ENCODE measurements around the gene CRAT. TPM values are rescaled to one million over a fixed set of nuclear protein-coding genes. Genes with fewer than 3 reads are reported as not detected.
A peak's percentile ranks its signal among the peaks of the same experiment; 100 is the strongest.

CRAT gene
- total RNA-seq, 6 donors from 2014 or later, result 18.5 to 34.3 (median 26.0) TPM

GRCh38 chr9:129094387-129095169 is 16.0 kb downstream of the CRAT start:
- Histone ChIP-seq H3K27me3 (no peaks in the 10 kb centered on the region), H3K27ac (no peak overlapping the region), H3K9me3 (no peaks in the 10 kb centered on the region), H3K36me3 (peaks cover 0 to 48% (median 27%) of the 10 kb centered on the region in 4 donors), H3K4me3 (no peak overlapping the region), H3K4me1 (no peaks in the 10 kb centered on the region)
- TF ChIP-seq CTCF (IDR thresholded peaks at IDR 0.05), result no peak
- TF ChIP-seq POLR2A (IDR thresholded peaks at IDR 0.05), result no peak
- no peak for TF ChIP-seq POLR2AphosphoS5 (IDR thresholded peaks at IDR 0.05)
- no peak for TF ChIP-seq EP300 (IDR thresholded peaks at IDR 0.05)
- WGBS, 2 donors, result 90 to 94% methylated on average over 6 to 10 of the region's 13 CpGs
- DNase-seq (no peak), ATAC-seq (ENCODE audit: low FRiP score in 2 of 2) (no peak)

- H3K36me3 ChIP-seq, result peaks cover 3 to 56% (median 33%) of the 10 kb centered on the region in 4 donors
- H3K9me3 ChIP-seq, result no peaks in the 10 kb centered on the region
- no peak overlapping the region for H3K27ac ChIP-seq
- 85 to 87% methylated on average over 18 to 20 of the region's 20 CpGs for WGBS, 2 donors
- ATAC-seq (ENCODE audit: low FRiP score in 2 of 2) (no peak), DNase-seq (no peak)
- H3K4me1 ChIP-seq, result no peaks in the 10 kb centered on the region
- no peak overlapping the region for H3K4me3 ChIP-seq
- TF ChIP-seq POLR2A (IDR thresholded peaks at IDR 0.05) (no peak), CTCF (IDR thresholded peaks at IDR 0.05) (no peak), EP300 (IDR thresholded peaks at IDR 0.05) (no peak)
- no peaks in the 10 kb centered on the region for H3K27me3 ChIP-seq
Measured at GRCh38 chr9:129093602-129094386, 16.8 kb downstream of the CRAT start.

DNA sequence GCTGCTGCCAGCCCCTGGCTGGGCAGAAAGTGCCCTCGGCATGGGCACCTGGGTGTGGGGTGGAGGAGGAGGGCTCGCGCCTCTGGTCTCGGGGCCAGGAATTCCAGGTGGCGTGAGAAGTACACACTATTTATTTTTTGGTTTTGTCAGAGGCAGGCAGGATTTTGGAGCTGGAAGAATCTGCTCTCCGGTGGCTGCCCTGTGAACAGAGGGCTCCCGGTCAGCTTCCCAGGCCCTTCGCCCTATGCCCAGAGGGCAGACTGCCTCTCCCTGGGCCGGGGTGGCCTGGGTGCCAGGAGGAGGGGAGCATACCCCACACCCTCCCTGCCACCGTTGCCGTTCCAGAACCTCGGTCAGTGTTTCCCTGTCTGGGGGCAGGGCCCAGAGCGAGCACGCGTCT is 21.3 kb downstream of the CRAT start:
- Histone ChIP-seq H3K9me3 (no peaks in the 10 kb centered on the region), H3K4me1 (no peaks in the 10 kb centered on the region), H3K4me3 (no peak overlapping the region), H3K27ac (no peak overlapping the region), H3K36me3 (peaks cover 8 to 61% (median 43%) of the 10 kb centered on the region in 4 donors), H3K27me3 (no peaks in the 10 kb centered on the region)
- no peak for TF ChIP-seq POLR2A (IDR thresholded peaks at IDR 0.05)
- TF ChIP-seq POLR2AphosphoS5 (IDR thresholded peaks at IDR 0.05), result no peak
- TF ChIP-seq CTCF (IDR thresholded peaks at IDR 0.05), result no peak
- no peak for TF ChIP-seq EP300 (IDR thresholded peaks at IDR 0.05)
- DNase-seq, result peak in 1 of 2 donors; percentile 69
- no peak for ATAC-seq (ENCODE audit: low FRiP score in 2 of 2)
- WGBS, 2 donors, result 89 to 93% methylated on average over 10 to 15 of the region's 15 CpGs

DNA sequence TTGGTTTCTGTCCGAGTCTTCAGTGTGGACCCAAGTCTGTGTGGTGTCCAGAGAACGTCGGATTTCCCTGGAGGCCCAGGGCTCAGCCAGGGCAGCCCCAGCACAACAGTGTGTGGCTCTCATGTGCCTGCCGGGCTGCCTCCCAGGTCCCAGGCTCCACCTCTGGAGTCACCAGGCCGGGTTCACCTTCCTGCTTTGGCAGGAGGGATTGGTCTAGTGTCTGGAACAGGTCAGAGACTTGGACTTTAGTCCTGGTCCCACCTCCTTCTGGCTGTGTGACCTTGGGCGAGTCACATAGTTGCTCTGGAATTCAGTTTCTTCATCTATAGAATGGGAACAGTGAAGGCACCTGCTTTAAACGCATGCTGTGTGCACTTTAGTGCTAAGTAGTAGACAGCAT is 26.5 kb downstream of the CRAT start:
- WGBS, 2 donors, result 93 to 96% methylated on average over 2 to 7 of the region's 7 CpGs
- H3K4me1 ChIP-seq, result peaks cover 13 to 23% (median 18%) of the 10 kb centered on the region in 4 donors
- H3K4me3 ChIP-seq, result no peak overlapping the region
- DNase-seq, result no peak
- H3K27ac ChIP-seq, result no peak overlapping the region
- no peaks in the 10 kb centered on the region for H3K9me3 ChIP-seq
- H3K36me3 ChIP-seq, result peaks cover 8 to 45% (median 33%) of the 10 kb centered on the region in 4 donors
- no peaks in the 10 kb centered on the region for H3K27me3 ChIP-seq
- ATAC-seq (ENCODE audit: low FRiP score in 2 of 2), result no peak
- TF ChIP-seq CTCF (IDR thresholded peaks at IDR 0.05), result no peak
- TF ChIP-seq POLR2AphosphoS5 (IDR thresholded peaks at IDR 0.05), result no peak
- no peak for TF ChIP-seq POLR2A (IDR thresholded peaks at IDR 0.05)
- no peak for TF ChIP-seq EP300 (IDR thresholded peaks at IDR 0.05)
